ENCODE measurements around the gene HLA-DPA1.
"Not testable (repeated sequence)": the region's sequence is repeated elsewhere in the genome, so short reads cannot be mapped to it uniquely, and the experiment has no call there.

HLA-DPA1 gene

DNA sequence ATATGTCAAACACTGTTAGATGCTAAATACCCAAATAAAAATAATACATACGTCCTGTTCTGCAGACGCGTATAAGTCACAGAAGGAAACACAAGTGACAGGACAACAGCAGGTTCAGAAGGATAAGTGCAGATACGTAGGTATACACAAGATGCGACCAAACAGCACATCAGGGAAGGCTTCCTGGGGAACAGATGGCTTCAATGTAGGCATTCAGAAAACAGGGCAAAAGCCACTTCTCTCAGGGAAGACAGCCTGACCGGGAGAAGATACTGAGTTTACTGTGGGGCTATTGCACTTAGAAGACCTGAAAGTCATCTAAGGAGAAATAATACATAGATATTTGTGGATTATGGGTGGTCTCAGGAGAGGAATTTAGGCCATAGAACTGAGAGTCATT lies 1.9 kb downstream of the HLA-DPA1 start:
- H3K27ac ChIP-seq, result no peak overlapping the region
- TF ChIP-seq, protein P1, sequence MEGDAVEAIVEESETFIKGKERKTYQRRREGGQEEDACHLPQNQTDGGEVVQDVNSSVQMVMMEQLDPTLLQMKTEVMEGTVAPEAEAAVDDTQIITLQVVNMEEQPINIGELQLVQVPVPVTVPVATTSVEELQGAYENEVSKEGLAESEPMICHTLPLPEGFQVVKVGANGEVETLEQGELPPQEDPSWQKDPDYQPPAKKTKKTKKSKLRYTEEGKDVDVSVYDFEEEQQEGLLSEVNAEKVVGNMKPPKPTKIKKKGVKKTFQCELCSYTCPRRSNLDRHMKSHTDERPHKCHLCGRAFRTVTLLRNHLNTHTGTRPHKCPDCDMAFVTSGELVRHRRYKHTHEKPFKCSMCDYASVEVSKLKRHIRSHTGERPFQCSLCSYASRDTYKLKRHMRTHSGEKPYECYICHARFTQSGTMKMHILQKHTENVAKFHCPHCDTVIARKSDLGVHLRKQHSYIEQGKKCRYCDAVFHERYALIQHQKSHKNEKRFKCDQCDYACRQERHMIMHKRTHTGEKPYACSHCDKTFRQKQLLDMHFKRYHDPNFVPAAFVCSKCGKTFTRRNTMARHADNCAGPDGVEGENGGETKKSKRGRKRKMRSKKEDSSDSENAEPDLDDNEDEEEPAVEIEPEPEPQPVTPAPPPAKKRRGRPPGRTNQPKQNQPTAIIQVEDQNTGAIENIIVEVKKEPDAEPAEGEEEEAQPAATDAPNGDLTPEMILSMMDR (conservative IDR thresholded peaks at IDR 0.05), result no peak
- TF ChIP-seq ZFX (IDR thresholded peaks at IDR 0.05), result no peak

DNA sequence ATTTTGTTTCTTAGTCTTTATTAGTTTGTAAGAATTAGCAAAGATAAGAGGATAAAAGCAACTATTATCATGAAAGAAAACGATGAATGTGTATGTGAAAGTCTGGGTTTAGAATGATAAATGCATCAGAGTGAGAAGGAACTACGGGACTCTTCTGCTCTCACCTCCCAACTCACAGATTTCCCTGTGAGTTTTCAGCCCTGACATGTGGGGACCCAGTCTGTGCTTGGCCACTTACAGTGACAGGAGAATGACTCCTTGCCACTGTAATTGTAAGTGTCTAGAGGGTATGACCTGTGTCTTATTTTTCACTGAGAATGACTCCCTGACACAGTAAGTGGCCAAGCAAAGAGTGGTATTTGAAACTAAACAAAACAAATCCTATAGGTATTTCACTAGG lies 2.5 kb downstream of the HLA-DPA1 start:
- no peak overlapping the region for H3K27ac ChIP-seq
- TF ChIP-seq ZFX (IDR thresholded peaks at IDR 0.05), result no peak
- TF ChIP-seq, protein P1 (conservative IDR thresholded peaks at IDR 0.05), result no peak

DNA sequence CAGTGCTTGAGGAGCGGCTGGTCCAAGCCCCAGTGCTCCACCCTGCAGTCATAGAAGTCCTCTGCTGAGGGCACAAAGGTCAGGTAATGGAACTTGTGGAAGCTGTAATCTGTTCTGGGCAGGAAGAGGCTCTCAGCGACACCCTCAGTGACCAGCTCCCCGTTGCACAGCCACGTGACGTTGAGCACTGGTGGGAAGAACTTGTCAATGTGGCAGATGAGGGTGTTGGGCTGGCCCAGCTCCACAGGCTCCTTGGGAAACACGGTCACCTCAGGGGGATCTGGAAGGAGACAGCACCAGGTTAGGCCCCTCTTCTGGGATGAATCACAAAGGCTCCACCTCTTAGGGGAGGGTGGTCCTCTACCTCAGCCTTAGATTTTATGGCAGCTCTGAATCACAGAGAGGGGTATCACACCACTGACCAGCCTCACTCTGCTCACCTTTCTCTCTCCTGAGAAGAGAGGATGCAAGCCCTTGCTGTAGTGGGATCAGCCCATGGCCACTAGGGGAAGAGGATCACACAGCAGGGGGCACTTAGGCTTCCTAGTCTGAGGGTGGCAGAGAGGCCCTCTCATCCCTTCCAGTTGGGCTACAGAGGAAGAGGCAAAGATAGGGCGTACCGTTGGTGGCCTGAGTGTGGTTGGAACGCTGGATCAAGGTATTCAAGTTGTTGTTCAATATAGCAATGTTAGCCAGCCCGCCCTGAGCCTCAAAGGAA lies 4.3 kb downstream of the HLA-DPA1 start:
- no peak overlapping the region for H3K27ac ChIP-seq
- TF ChIP-seq ZFX (IDR thresholded peaks at IDR 0.05), result no peak

DNA sequence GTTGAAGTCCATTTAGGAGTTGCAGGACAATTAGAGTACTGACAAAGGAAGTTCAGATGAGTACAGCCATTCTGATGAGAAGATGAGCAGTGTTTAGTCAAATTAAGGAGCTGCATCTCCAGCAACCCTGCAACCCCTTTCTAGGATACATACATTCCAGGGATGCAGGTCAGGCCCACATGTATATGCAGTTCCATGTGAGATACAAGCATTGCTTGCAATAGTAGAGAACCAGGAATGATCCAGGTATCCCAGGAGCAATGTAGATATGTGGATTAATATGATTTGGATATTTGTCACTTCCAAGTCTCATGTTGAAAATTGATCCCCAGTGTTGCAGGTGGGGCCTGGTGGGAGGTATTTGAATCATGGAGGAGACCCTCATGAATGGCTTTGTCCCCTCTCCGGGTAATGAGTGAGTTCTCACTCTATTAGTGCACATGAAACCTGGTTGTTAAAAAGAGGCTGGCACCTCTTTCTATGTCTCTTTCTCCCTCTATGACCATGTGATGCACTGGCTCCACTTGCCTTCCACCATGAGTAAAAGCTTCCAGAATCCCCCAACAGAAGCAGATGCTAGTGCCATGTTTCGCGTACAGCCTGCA lies 6.4 kb downstream of the HLA-DPA1 start:
- H3K27ac ChIP-seq, result no peak overlapping the region
- TF ChIP-seq, protein P1 (conservative IDR thresholded peaks at IDR 0.05), result no peak
- no peak for TF ChIP-seq ZFX (IDR thresholded peaks at IDR 0.05)

DNA sequence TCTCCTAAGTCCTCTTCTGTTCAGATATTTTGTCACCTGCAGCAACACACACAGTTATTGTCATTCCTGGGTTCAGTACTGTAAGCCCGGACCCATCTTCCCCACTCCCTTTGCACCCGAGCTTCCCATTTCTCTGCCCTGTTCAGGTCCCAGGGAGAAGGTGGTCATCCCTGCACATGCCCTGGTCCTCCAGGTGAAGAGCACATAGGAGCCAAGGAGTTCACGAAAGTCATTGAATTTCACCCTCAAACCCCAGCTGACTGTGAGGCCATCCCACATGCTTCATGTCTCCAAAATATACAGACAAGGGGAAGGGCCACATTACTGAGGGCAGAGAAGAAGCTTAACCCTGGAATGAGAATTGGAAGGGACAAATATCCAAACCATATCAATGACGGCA lies 8.1 kb downstream of the HLA-DPA1 start:
- H3K27ac ChIP-seq, result no peak overlapping the region
- TF ChIP-seq, protein P1 (conservative IDR thresholded peaks at IDR 0.05), result no peak
- no peak for TF ChIP-seq ZFX (IDR thresholded peaks at IDR 0.05)

DNA sequence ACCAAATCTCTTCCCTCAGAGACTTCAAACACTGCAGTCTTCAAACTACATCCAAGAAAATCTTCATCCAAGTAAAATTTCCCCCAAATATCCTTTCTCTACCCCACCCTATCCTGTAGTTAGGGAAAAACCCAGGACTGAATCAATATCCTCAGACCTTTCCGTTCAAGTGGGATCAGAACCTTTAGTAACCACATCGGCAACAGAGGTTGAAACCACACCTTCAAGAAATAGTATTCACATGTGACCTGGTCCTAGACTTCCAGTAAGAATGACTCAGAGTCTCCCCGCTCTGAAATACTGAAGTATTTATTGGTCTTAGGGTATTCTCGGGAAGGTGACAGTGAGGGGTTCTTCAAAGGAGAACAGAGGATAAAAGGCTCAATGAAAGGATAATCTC lies 8.7 kb downstream of the HLA-DPA1 start:
- no peak for TF ChIP-seq ZFX (IDR thresholded peaks at IDR 0.05)
- TF ChIP-seq, protein P1 (conservative IDR thresholded peaks at IDR 0.05), result no peak
- H3K27ac ChIP-seq, result no peak overlapping the region

DNA sequence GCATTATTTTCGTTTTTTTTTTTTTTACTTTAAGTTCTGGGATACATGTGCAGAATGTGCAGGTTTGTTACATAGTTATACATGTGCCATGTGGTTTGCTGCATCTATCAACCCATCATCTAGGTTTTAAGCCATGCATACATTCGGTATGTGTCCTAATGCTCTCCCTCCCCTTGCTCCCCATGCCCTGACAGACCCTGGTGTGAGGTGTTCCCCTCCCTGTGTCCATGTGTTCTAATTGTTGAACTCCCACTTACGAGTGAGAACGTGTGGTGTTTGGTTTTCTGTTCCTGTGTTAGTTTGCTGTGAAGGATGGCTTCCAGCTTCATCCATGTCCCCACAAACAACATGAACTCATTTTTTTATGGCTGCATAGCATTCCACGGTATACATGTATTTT lies 10.0 kb downstream of the HLA-DPA1 start:
- H3K27ac ChIP-seq, result not testable (repeated sequence)

DNA sequence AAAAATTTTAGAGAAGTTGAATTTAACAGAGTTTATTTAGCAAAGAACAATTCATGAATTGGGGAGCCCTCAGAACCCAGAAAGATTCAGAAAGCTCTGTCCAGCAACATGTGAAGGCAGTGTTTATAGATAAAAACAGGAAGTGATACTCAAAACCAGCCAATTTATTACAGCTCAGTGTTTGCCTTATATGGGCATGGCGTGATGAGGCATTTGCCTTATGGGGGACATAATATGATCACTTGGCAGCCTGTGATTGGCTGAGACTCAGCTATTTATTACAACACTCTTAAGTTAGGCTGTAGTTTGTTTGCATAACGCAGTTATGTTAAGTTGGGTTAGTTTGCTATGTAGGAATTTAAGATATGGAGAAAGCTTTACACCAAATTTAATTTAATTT lies 11.5 kb downstream of the HLA-DPA1 start:
- TF ChIP-seq, protein P1 (conservative IDR thresholded peaks at IDR 0.05), result no peak
- TF ChIP-seq ZFX (IDR thresholded peaks at IDR 0.05), result no peak
- H3K27ac ChIP-seq, result no peak overlapping the region
